GM20000 (cell line): ENCODE data around the gene UMPS.
A peak's percentile ranks its signal among the peaks of the same experiment; 100 is the strongest.

Source experiments
- DNase-seq: peaks from one replicate; pipeline ENCODE4 v3.0.0; 2012; ENCODE audit warnings: low spot score
- TF ChIP-seq, protein P1 (sequence below): IDR thresholded peaks from 2 replicates; pipeline ENCODE4 v1.5.1; 2012; ENCODE audit warnings: mild to moderate bottlenecking, control low read depth; ENCODE audit errors: extremely low read depth, missing control alignments

The UMPS gene

DNA sequence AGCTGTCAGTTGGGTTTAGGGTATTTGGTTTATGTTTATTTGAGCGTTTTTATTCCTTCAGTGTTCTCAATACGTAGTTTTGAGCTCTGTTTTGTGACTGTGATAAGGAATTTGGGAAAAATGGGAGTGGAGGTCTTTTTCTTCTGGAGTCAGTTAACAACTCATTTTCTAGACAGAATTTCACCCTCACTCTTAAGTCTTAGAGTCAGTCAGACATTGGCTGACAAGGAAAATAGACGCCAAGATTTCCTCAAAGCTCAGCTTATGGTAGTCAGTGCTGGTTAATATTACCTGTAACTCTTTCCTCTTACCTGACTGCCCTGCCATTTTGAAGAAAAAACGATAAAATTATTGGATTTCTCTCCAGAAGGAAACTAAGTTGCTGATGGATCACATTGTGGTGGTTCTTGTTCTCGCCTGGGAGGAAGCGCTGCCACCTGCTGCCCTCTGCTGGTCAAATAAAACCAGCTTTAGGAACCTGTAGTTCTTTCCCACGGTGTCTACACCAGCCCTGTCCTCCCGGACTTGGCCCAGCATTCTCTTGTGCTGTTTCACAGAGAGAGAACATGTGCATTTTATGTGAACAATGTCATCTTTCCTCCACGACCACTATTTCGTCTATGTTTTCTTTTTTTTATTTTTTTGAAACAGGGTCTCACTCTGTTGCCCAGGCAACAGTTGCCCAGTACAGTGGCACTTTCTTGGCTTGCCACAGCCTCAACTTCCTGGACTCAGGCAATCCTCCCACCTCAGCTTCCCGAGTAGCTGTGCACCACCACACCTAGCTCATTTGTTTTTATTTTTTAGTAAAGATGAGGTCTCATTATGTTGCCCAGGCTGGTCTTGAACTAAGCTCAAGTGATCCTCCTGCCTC, 41.4 kb upstream of the UMPS start:
- peak; percentile 84 for DNase-seq
- TF ChIP-seq, protein P1, sequence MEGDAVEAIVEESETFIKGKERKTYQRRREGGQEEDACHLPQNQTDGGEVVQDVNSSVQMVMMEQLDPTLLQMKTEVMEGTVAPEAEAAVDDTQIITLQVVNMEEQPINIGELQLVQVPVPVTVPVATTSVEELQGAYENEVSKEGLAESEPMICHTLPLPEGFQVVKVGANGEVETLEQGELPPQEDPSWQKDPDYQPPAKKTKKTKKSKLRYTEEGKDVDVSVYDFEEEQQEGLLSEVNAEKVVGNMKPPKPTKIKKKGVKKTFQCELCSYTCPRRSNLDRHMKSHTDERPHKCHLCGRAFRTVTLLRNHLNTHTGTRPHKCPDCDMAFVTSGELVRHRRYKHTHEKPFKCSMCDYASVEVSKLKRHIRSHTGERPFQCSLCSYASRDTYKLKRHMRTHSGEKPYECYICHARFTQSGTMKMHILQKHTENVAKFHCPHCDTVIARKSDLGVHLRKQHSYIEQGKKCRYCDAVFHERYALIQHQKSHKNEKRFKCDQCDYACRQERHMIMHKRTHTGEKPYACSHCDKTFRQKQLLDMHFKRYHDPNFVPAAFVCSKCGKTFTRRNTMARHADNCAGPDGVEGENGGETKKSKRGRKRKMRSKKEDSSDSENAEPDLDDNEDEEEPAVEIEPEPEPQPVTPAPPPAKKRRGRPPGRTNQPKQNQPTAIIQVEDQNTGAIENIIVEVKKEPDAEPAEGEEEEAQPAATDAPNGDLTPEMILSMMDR: peak; percentile 75

DNA sequence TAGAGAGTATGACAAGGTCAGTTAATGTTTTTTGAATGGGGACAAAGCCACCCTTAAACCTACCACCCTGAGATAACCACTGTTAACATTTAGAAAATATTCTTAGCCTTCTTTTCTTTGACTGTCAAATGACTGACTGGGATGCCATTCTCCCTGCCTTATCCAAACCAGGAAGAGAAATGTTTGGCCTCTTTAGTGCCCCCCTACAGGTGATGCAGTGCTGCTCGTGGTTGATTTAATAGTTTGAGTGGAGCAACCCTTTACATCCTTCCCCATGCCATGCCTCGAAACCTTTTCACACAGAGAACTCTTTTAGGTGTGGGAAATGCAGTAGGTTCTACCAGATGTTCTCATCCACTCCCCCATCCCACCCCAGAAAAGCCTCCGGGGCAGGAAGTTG, 38.7 kb upstream of the UMPS start:
- DNase-seq: no peak
- TF ChIP-seq, protein P1: no peak

DNA sequence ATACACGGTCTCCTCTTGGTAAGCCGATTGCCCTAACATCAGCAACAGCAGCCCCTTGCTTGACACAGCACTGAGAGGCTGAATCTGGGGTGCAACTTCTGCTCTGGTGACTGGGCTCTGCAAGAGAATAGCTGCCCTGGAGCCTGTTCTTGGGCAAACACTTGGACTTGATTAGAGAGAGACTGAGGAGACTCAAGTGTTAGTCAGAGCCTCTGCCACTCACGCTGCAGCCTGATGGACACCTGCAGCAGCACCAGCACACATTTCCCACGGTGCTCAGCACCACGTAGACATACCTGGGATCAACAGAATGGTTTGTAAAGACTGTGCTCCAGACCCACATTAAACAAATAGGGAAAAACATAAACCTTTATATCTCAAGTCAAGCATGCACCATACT, 35.8 kb upstream of the UMPS start:
- DNase-seq: no peak
- TF ChIP-seq, protein P1: no peak

DNA sequence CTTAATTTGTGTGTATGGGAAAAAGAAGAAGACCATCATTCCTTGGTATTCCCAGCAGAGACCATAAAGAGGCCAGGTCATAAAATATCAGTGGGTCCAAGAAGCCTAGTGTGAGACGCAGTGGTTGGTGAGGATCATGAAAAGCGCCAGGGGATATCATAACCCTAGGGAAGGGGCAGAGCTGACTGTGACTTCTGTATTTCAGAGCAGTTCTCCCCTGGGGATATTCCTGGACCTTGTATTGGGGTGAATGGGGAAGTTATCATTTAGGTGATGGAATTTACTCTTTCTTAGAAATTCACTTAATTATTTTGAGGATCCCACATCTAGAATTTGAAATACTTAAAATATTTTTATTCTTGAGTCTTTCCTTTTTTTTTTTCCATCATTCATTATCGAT, 34.9 kb upstream of the UMPS start:
- TF ChIP-seq, protein P1: no peak
- no peak for DNase-seq

DNA sequence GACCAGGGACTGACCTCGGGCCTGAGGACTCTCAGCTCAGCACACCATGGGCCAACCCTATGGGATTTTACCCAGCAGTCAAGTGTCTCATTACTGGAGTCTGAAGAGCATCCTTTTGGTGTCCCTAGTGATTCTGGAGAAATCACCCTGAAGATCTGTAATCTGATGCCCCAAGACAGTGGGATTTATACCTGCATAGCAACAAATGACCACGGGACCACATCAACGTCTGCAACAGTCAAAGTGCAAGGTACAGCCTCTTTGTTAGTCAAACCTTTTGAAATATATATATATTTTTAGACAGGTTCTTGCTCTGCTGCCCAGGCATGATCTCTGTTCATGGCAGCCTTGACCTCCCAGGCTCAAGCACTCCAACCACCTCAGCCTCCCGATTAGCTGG, 34.2 kb upstream of the UMPS start:
- DNase-seq: no peak
- TF ChIP-seq, protein P1: no peak

DNA sequence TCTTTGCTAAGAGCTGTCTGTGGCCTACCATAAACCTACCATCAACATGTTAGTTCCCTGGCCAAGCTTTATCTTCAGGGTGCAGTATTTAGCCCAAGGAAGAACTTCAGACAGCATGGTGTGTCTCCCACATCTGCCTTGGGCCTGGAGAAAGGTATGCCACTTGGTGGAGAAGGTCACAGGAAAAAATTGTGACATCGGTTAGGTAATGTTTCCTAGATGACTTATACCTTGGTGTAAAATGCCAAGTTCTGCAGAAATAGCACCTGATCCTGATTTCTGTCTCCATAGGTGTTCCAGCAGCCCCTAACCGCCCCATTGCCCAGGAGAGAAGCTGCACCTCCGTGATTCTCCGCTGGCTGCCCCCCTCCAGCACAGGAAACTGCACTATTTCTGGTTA, 33.0 kb upstream of the UMPS start:
- TF ChIP-seq, protein P1: no peak
- no peak for DNase-seq

DNA sequence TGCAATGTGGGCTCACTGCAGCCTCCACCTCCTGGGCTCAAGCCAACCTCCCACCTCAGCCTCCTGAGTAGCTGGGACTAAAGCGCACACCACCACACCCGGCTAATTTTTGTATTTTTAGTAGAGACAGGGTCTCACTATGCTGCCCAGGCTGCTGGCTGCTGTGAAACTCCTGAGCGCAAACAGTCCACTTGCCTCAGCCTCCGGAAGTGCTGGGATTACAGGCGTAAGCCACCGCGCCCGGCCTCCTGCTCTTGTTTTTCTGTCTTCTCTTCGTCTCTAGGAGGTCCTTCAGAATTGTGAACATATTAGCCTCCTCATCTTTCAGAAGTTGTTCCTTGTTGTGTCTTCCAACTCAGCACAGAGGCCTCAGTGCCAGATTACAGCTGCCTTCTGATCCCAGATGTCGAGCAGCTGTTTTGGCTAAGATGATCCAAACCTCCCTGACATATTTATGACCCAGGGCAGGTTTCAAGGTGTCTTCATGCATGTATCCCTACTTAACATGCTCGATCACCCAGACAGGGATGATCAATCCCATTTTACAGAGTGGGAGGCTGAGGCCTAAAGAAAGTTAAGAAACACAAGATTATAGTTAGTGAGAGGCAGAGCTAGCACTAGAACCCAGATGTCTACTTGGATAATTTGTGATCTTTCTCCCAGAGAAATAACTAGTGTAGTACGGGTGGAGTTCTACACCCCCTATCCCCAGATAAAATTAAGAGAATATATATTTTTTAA, 32.1 kb upstream of the UMPS start:
- DNase-seq: no peak
- TF ChIP-seq, protein P1: no peak
